ENCODE results near the gene STARD4.

DNA sequence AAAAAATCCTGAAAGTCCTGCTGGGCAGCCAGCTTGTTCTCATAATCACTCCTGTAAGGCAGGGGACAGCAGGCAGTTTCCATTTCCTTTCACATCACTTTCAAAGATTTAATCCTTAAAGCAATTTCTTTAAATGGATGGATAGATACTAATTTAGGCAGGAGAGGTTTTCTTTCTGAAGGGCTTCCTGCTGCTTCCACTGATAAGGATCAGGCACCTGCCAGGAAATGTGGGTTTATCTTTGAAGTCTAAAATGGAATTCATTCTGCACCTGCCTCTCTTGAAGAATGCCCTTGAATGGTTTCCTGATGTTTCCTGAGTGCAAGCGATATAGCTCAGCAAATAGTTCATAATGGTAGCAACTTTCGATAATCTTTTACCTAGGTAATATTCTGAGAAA lies 64.5 kb downstream of the STARD4 start:
- TF ChIP-seq YY1 (IDR thresholded peaks at IDR 0.05; ENCODE audit: low read depth) (no peak), FOSL2 (IDR thresholded peaks at IDR 0.05; ENCODE audit: borderline replicate concordance, low read depth) (no peak)

All from SK-N-SH (cell line).